ENCODE results near the gene THRA.

GRCh38 chr17:40064971-40065768, 2.4 kb downstream of the THRA start:
- TF ChIP-seq POLR2A (IDR thresholded peaks at IDR 0.05): no peak
- TF ChIP-seq CTCF (IDR thresholded peaks at IDR 0.05): no peak
